Neural progenitor cell (in vitro differentiated cells): ENCODE results near the gene ANGPTL2. TPM values are rescaled to one million over a fixed set of nuclear protein-coding genes. Genes with fewer than 3 reads are reported as not detected.

Source experiments
- DNase-seq: peaks from one replicate; pipeline ENCODE4 v3.0.0-alpha.2; 2016; ENCODE audit warnings: low spot score
- H2AFZ ChIP-seq: fragments of 200-600 bp; sonication (generic); replicated peaks from 2 replicates; pipeline ENCODE4 v1.6.1; 2016; ENCODE audit warnings: antibody characterized with exemption
- H3F3A ChIP-seq: fragments of 200-600 bp; sonication (generic); 2 replicates; pipeline ENCODE4 v1.6.1; 2016; ENCODE audit warnings: antibody characterized with exemption, low read depth
- H3K27ac ChIP-seq: fragments of 200-600 bp; sonication (generic); 2 replicates; pipeline ENCODE4 v1.5.1; 2016; ENCODE audit warnings: mild to moderate bottlenecking
- H3K27me3 ChIP-seq: fragments of 200-600 bp; sonication (generic); 2 replicates; pipeline ENCODE4 v1.6.1; 2016; ENCODE audit warnings: mild to moderate bottlenecking, moderate library complexity
- H3K36me3 ChIP-seq: fragments of 200-600 bp; sonication (generic); 2 replicates; pipeline ENCODE4 v1.5.1; 2016
- H3K4me1 ChIP-seq: fragments of 200-600 bp; sonication (generic); 2 replicates; pipeline ENCODE4 v1.6.1; 2016; ENCODE audit warnings: mixed run types
- H3K4me2 ChIP-seq: fragments of 200-600 bp; sonication (generic); 2 replicates; pipeline ENCODE4 v1.6.1; 2016
- H3K4me3 ChIP-seq: fragments of 200-600 bp; sonication (generic); 2 replicates; pipeline ENCODE4 v1.5.1; 2016
- H3K79me2 ChIP-seq: fragments of 200-600 bp; sonication (generic); 2 replicates; pipeline ENCODE4 v1.6.1; 2016; ENCODE audit warnings: low read depth
- H3K9ac ChIP-seq: fragments of 200-600 bp; sonication (generic); 2 replicates; pipeline ENCODE4 v1.6.1; 2016
- H3K9me3 ChIP-seq: fragments of 200-600 bp; sonication (generic); 2 replicates; pipeline ENCODE4 v1.5.1; 2016; ENCODE audit warnings: low read depth
- H4K20me1 ChIP-seq: fragments of 200-600 bp; sonication (generic); 2 replicates; pipeline ENCODE4 v1.6.1; 2016; ENCODE audit warnings: low read depth
- H3K27ac Mint-ChIP-seq: 3 replicates; pipeline ENCODE4 v1.8.0; 2021; ENCODE audit warnings: mixed read lengths
- H3K27me3 Mint-ChIP-seq: 2 replicates; pipeline ENCODE4 v1.8.0; 2022; ENCODE audit warnings: low read depth, mild to moderate bottlenecking, inconsistent platforms, moderate library complexity, mixed read lengths; ENCODE audit not compliant: insufficient read depth
- H3K36me3 Mint-ChIP-seq: 3 replicates; pipeline ENCODE4 v1.8.0; 2021; ENCODE audit warnings: mixed read lengths
- H3K4me1 Mint-ChIP-seq: 3 replicates; pipeline ENCODE4 v1.8.0; 2021; ENCODE audit warnings: mixed read lengths
- H3K4me3 Mint-ChIP-seq: 3 replicates; pipeline ENCODE4 v1.8.0; 2021; ENCODE audit warnings: mild to moderate bottlenecking, moderate library complexity, mixed read lengths
- H3K9me3 Mint-ChIP-seq: 3 replicates; pipeline ENCODE4 v1.8.0; 2020; ENCODE audit warnings: mixed read lengths
- CTCF ChIP-seq: fragments of 200-600 bp; sonication (generic); IDR thresholded peaks from 2 replicates; pipeline ENCODE4 v1.5.1; 2017; ENCODE audit warnings: antibody characterized with exemption, mild to moderate bottlenecking
- EZH2 ChIP-seq: fragments of 200-600 bp; sonication (generic); IDR thresholded peaks from 2 replicates; pipeline ENCODE4 v1.6.1; 2017; ENCODE audit warnings: antibody characterized with exemption, mild to moderate bottlenecking, moderate library complexity
- EZH2phosphoT487 ChIP-seq: fragments of 200-600 bp; sonication (generic); IDR thresholded peaks from 2 replicates; pipeline ENCODE4 v1.6.1; 2017; ENCODE audit warnings: antibody characterized with exemption
- total RNA-seq: library from RNA; depleted of rRNA; stranded (reverse); fragments of >200 nt; gene quantifications from 2 replicates; pipeline ENCODE4 v1.2.3, GENCODE V29; 2015; ENCODE audit warnings: low replicate concordance

ANGPTL2 gene
- total RNA-seq, 1 donor from 2014 or later, result 7.6 TPM

GRCh38 chr9:127099664-127100063 is 22.8 kb downstream of the ANGPTL2 start:
- no peaks in the 10 kb centered on the region for H4K20me1 ChIP-seq
- no peaks in the 10 kb centered on the region for H3F3A ChIP-seq
- H3K9me3 Mint-ChIP-seq, result no peaks in the 10 kb centered on the region
- H3K36me3 Mint-ChIP-seq, result peaks cover 2% of the 10 kb centered on the region
- H3K4me3 Mint-ChIP-seq, result no peak overlapping the region
- H3K9ac ChIP-seq, result no peak overlapping the region
- H3K27ac Mint-ChIP-seq, result no peak overlapping the region
- TF ChIP-seq EZH2 (no peak), EZH2phosphoT487 (no peak), CTCF (no peak)
- no peak for DNase-seq
- no peak overlapping the region for H2AFZ ChIP-seq
- H3K4me1 Mint-ChIP-seq, result no peaks in the 10 kb centered on the region
- peaks cover 2% of the 10 kb centered on the region for H3K27me3 Mint-ChIP-seq
- H3K79me2 ChIP-seq, result no peaks in the 10 kb centered on the region
- no peaks in the 10 kb centered on the region for H3K27me3 ChIP-seq
- H3K4me3 ChIP-seq, result no peak overlapping the region
- no peak overlapping the region for H3K27ac ChIP-seq
- H3K9me3 ChIP-seq, result no peaks in the 10 kb centered on the region
- no peaks in the 10 kb centered on the region for H3K36me3 ChIP-seq
- no peaks in the 10 kb centered on the region for H3K4me1 ChIP-seq
- no peak overlapping the region for H3K4me2 ChIP-seq

GRCh38 chr9:127098916-127099553 is 23.4 kb downstream of the ANGPTL2 start:
- Histone ChIP-seq H2AFZ (no peak overlapping the region), H3K9me3 (no peaks in the 10 kb centered on the region), H3K27ac (no peak overlapping the region), H3K27me3 (no peaks in the 10 kb centered on the region), H3K4me3 (no peak overlapping the region), H3K4me1 (no peaks in the 10 kb centered on the region), H3F3A (no peaks in the 10 kb centered on the region), H3K36me3 (no peaks in the 10 kb centered on the region), H4K20me1 (no peaks in the 10 kb centered on the region), H3K4me2 (no peak overlapping the region), H3K79me2 (no peaks in the 10 kb centered on the region), H3K9ac (no peak overlapping the region)
- Mint-ChIP-seq H3K36me3 (peaks cover 2% of the 10 kb centered on the region), H3K27me3 (peaks cover 2% of the 10 kb centered on the region), H3K27ac (no peak overlapping the region), H3K4me1 (no peaks in the 10 kb centered on the region), H3K9me3 (no peaks in the 10 kb centered on the region), H3K4me3 (no peak overlapping the region)
- DNase-seq, result no peak
- TF ChIP-seq EZH2phosphoT487 (no peak), EZH2 (no peak), CTCF (no peak)

DNA sequence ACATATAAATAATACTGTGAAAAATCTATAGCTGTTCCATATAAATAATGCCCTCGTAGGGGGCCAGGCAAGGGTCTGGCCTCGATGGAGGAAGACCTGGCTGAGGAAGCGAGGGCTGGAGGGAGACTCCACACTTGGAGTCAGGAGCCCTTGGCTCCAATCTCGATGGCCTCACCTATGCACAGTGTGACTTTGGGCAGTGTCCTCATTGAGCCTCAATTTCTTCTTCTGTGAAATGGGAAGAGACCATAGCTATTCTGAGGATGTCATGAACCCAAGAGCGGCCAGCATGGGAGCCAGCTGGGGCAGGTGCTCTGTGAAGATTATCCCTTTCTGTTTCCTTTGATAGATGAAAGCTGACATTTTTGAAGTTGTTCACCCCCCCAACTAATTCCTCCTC is 24.8 kb downstream of the ANGPTL2 start:
- Histone ChIP-seq H3K9ac (no peak overlapping the region), H3K27ac (no peak overlapping the region), H2AFZ (no peak overlapping the region), H3K4me3 (no peak overlapping the region), H3K27me3 (no peaks in the 10 kb centered on the region), H4K20me1 (no peaks in the 10 kb centered on the region), H3K9me3 (no peaks in the 10 kb centered on the region), H3K4me1 (no peaks in the 10 kb centered on the region), H3K4me2 (no peak overlapping the region), H3K36me3 (no peaks in the 10 kb centered on the region), H3F3A (no peaks in the 10 kb centered on the region), H3K79me2 (no peaks in the 10 kb centered on the region)
- DNase-seq, result no peak
- H3K4me3 Mint-ChIP-seq, result no peak overlapping the region
- no peak for TF ChIP-seq CTCF
- no peak for TF ChIP-seq EZH2
- TF ChIP-seq EZH2phosphoT487, result no peak
- H3K27me3 Mint-ChIP-seq, result peaks cover 3% of the 10 kb centered on the region
- no peaks in the 10 kb centered on the region for H3K4me1 Mint-ChIP-seq
- H3K36me3 Mint-ChIP-seq, result peaks cover 2% of the 10 kb centered on the region
- no peaks in the 10 kb centered on the region for H3K9me3 Mint-ChIP-seq
- no peak overlapping the region for H3K27ac Mint-ChIP-seq
